ENCODE data around the gene ADORA2B.

ADORA2B gene

GRCh38 chr17:15951368-15952047 lies 6.6 kb downstream of the ADORA2B start:
- no peak for TF ChIP-seq CTCF (IDR thresholded peaks at IDR 0.05; ENCODE audit: control extremely low read depth, extremely low read depth, low read depth, missing control alignments)
- no peak for DNase-seq (ENCODE audit: extremely low spot score)
- CTCF ChIA-PET = interaction anchor here (1.3 kb wide), 1 partner anchor 47 kb away, joined by 3 read pairs; no protein-coding TSS in a partner anchor
- POLR2A ChIA-PET = no interaction called here

DNA sequence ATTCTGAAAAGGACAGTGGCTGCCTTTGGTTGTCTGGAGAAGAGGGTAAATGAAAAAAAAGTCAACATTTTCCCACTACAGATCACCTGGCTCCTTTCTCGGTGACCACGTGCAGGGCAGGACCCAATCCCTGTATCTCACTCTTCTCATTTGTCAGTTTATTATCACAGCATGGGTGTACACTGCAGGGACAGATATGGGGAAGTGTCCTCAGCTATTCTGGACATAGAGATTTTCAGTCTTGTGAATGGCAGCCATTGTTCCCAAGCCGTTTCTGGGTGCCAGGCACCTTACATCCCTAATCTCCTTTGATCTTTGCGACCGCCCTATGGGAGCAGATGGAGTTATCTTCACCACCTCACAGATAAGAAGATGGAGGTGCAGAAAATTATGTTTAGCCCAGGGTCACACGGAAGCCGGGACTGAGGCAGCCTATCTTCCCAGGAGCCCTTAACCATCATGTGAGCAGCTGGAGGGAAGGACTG lies 7.2 kb downstream of the ADORA2B start:
- no peak for TF ChIP-seq CTCF (IDR thresholded peaks at IDR 0.05; ENCODE audit: control extremely low read depth, extremely low read depth, low read depth, missing control alignments)
- DNase-seq (ENCODE audit: extremely low spot score) = no peak
- CTCF ChIA-PET = interaction anchor here (1.0 to 1.3 kb wide), 2 partner anchors 22 to 47 kb away, joined by 3 to 4 read pairs; no protein-coding TSS in a partner anchor
- POLR2A ChIA-PET = no interaction called here

GRCh38 chr17:15952916-15953790 lies 8.2 kb downstream of the ADORA2B start:
- no peak for TF ChIP-seq CTCF (IDR thresholded peaks at IDR 0.05; ENCODE audit: control extremely low read depth, extremely low read depth, low read depth, missing control alignments)

GRCh38 chr17:15954222-15954621 lies 9.3 kb downstream of the ADORA2B start:
- no peak for DNase-seq (ENCODE audit: extremely low spot score)
- CTCF ChIA-PET = no interaction called here
- POLR2A ChIA-PET = no interaction called here
- TF ChIP-seq CTCF (IDR thresholded peaks at IDR 0.05; ENCODE audit: control extremely low read depth, extremely low read depth, low read depth, missing control alignments) = no peak

More at GRCh38 chr17:15952916-15953790, 8.2 kb downstream of the ADORA2B start:
- ChIA-PET CTCF (interaction anchor here (1.0 kb wide), 1 partner anchor 21 kb away, joined by 4 read pairs; no protein-coding TSS in a partner anchor), POLR2A (no interaction called here)
- DNase-seq (ENCODE audit: extremely low spot score) = no peak

GRCh38 chr17:15955793-15956541 lies 11.0 kb downstream of the ADORA2B start:
- no peak for TF ChIP-seq CTCF (IDR thresholded peaks at IDR 0.05; ENCODE audit: control extremely low read depth, extremely low read depth, low read depth, missing control alignments)
- ChIA-PET POLR2A (no interaction called here), CTCF (no interaction called here)
- DNase-seq (ENCODE audit: extremely low spot score) = no peak

- CTCF ChIA-PET = no interaction called here
- POLR2A ChIA-PET = no interaction called here
- no peak for DNase-seq (ENCODE audit: extremely low spot score)
Measured at GRCh38 chr17:15957206-15957605, 12.3 kb downstream of the ADORA2B start.

More at GRCh38 chr17:15957206-15957605, 12.3 kb downstream of the ADORA2B start:
- no peak for TF ChIP-seq CTCF (IDR thresholded peaks at IDR 0.05; ENCODE audit: control extremely low read depth, extremely low read depth, low read depth, missing control alignments)
